Pancreas (tissue), 10 donors: ENCODE results near the gene CNIH2. TPM values are rescaled to one million over a fixed set of nuclear protein-coding genes. Genes with fewer than 3 reads are reported as not detected.
A peak's percentile ranks its signal among the peaks of the same experiment; 100 is the strongest.

Experiments used
- ATAC-seq, 4 donors: fragments of 200-7000 bp; cut with Tn5 transposase; one replicate each; pipeline versions ENCODE4 v1.8.0 to v1.9.1; 2020; ENCODE audit warnings: mild to moderate bottlenecking in 4 of 4, moderate library complexity in 4 of 4
- DNase-seq, 6 donors: peaks; one replicate each; pipeline ENCODE4 v3.0.0-alpha.2; 2020
- FAIRE-seq: peaks from 2 replicates; lab custom pipeline; 2012; peaks lifted over from hg19 to GRCh38; lab: Jason Lieb, UNC
- H3K27ac ChIP-seq, 4 donors: fragments of 200-600 bp; sonication (generic); 1 replicate in 3 of 4; 2 replicates in 1 of 4; pipeline versions ENCODE4 v1.5.0 to v1.8.0; 2020
- H3K27me3 ChIP-seq, 4 donors: fragments of 200-600 bp; one replicate each; pipeline ENCODE4 v1.8.0; 2021
- H3K36me3 ChIP-seq, 3 donors: fragments of 200-600 bp; sonication (generic) in 1 of 3; one replicate each; pipeline versions ENCODE4 v1.5.0 to v1.8.0; 2020 to 2021
- H3K4me1 ChIP-seq, 3 donors: fragments of 200-600 bp; one replicate each; pipeline ENCODE4 v1.8.0; 2021
- H3K4me3 ChIP-seq, 4 donors: fragments of 200-600 bp; sonication (generic) in 2 of 4; one replicate each; pipeline versions ENCODE4 v1.5.0 to v1.8.0; 2020 to 2021
- H3K9me3 ChIP-seq, 4 donors: fragments of 200-600 bp; one replicate each; pipeline ENCODE4 v1.8.0; 2021
- WGBS, 2 donors: extraction: QIAGEN DNeasy Blood & Tissue Kit; methylation state at CpG; one replicate each; pipeline ENCODE4 v1.1.7; 2013; 5-methylcytosine and 5-hydroxymethylcytosine counted together
- intact Hi-C, 3 donors: fragments of 100-400 bp; cut with DNase I; formaldehyde crosslinking; loops; one replicate each; pipeline versions ENCODE4 v1.11.1 to v1.14.2; 2022
- polyA plus RNA-seq, 2 donors: library from polyadenylated mRNA; stranded (reverse); fragments of 200-250 nt; gene quantifications; one replicate each; pipeline ENCODE4 v1.2.3, GENCODE V29; 2013
- total RNA-seq, 6 donors: library from RNA; stranded (reverse); fragmentation: NEBNext Ultra II Directional in 4 of 6; extraction: Animal tissue kit (Norgen Biotek cat#: 25700) in 4 of 6; gene quantifications; one replicate each; pipeline versions ENCODE4 v1.2.1 to v1.2.4, GENCODE V29; 2021 to 2023
- TF ChIP-seq, protein P1 (sequence below), 4 donors: fragments of 200-600 bp; sonication (generic) in 3 of 4; IDR thresholded peaks; one replicate each; pipeline versions ENCODE4 v1.5.0 to v1.8.0; 2021; ENCODE audit warnings: antibody characterized with exemption in 4 of 4
- donor health status: healthy with polysubstance abuse.
- donor health status: DM: no; HTN: no; CAD: no; lungs with moderate emphysema.
- donor health status: DM: no; HTN: no; CAD: no.
- donor health status: control.
- donor health status: control.
- donor health status: Bipolar disorder and iron deficiency.
- donor health status: DM: yes; HTN: yes; CAD: no.
- donor health status: DM: no; HTN: no; CAD: no.
- donor health status: DM: no; HTN: no; CAD: no.
- donor health status: DM: yes; HTN: yes; CAD: no.

CNIH2 gene
- total and polyA plus RNA-seq, 8 donors = 0.83 to 34.3 (median 3.8) TPM

DNA sequence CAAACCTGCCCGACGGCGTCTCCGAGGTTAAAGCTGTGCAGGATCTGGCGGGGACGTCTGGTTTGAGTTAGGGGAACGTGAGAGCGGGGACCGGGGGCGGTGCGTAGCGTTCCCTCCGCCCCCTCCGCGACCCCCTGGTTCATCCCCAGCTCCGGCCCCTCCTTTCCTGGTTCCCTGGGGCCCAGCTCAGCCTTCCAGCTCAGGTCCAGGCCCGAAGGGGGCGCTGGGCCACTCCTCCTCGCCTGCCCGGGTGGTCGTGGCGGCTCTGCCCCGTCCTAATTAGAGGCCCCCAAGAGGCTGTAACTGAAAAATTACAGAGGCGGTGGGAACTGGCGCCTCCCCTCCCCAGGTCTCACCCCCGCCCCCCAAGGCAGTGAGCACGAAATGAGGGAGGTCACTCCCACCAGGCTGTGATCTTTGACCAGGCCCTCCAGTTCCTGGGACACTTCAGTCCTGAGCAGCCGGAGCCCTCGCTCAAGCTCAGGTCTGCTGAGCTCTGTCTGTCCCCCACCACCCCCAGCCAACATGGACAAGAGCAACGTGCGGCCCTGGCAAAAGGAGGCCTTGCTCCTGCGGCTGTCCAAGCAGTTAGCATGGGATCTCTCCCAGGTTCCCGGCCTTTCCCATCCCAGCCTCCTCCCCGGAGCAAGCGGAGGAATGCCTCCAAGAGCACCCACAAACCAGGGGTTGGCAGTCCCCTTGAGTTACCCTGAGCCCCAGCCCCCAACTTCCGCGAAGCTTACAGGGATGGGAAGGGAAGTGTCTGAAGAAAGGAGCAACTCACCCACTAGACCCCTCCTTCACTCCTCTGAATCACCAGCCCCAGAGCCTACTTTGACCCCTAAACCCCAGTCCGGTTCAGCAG, 35.6 kb downstream of the CNIH2 start:
- DNase-seq = peak in 1 of 6 donors; percentile 82
- TF ChIP-seq, protein P1, sequence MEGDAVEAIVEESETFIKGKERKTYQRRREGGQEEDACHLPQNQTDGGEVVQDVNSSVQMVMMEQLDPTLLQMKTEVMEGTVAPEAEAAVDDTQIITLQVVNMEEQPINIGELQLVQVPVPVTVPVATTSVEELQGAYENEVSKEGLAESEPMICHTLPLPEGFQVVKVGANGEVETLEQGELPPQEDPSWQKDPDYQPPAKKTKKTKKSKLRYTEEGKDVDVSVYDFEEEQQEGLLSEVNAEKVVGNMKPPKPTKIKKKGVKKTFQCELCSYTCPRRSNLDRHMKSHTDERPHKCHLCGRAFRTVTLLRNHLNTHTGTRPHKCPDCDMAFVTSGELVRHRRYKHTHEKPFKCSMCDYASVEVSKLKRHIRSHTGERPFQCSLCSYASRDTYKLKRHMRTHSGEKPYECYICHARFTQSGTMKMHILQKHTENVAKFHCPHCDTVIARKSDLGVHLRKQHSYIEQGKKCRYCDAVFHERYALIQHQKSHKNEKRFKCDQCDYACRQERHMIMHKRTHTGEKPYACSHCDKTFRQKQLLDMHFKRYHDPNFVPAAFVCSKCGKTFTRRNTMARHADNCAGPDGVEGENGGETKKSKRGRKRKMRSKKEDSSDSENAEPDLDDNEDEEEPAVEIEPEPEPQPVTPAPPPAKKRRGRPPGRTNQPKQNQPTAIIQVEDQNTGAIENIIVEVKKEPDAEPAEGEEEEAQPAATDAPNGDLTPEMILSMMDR (IDR thresholded peaks at IDR 0.05) = no peak
- Histone ChIP-seq H3K36me3 (no peaks in the 10 kb centered on the region), H3K27ac (peak overlapping the region; percentile 44 to 87 (median 80)), H3K4me1 (no peaks in the 10 kb centered on the region), H3K9me3 (no peaks in the 10 kb centered on the region), H3K4me3 (peak overlapping the region in 2 of 4 donors; percentile 41 to 55), H3K27me3 (no peaks in the 10 kb centered on the region)
- intact Hi-C loops = no loop called here
- no peak for ATAC-seq
- FAIRE-seq = no peak
- WGBS, 2 donors = 55 to 59% methylated on average over 38 of the region's 38 CpGs

DNA sequence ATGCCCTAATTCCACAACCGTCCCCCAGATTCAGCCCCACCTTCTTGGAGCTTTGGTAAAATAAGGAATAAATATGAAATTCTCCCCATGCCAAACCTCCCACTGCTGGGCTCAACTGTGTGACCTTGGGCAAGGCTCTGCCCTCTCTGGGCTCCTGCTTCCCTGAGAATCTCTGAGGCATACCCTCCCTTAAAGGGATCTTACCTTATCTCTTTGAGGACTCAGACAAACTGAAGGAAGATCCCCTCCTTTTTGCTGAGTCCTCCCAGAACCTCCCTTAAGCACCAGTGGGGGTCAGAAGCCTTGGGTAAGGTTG, 36.2 kb downstream of the CNIH2 start:
- intact Hi-C loops = no loop called here
- WGBS, 2 donors = 86 to 89% methylated on average over 1 of the region's 1 CpG
- TF ChIP-seq, protein P1 (IDR thresholded peaks at IDR 0.05) = no peak
- no peak for DNase-seq
- no peaks in the 10 kb centered on the region for H3K27me3 ChIP-seq
- H3K36me3 ChIP-seq = no peaks in the 10 kb centered on the region
- H3K4me3 ChIP-seq = peak overlapping the region in 1 of 4 donors; percentile 55
- no peak for FAIRE-seq
- no peaks in the 10 kb centered on the region for H3K4me1 ChIP-seq
- H3K27ac ChIP-seq = no peak overlapping the region
- no peaks in the 10 kb centered on the region for H3K9me3 ChIP-seq
- no peak for ATAC-seq

- H3K36me3 ChIP-seq = no peaks in the 10 kb centered on the region
- peak overlapping the region in 1 of 4 donors; percentile 55 for H3K4me3 ChIP-seq
- no peaks in the 10 kb centered on the region for H3K4me1 ChIP-seq
- DNase-seq (peak in 1 of 6 donors; percentile 67), ATAC-seq (no peak), FAIRE-seq (no peak)
- no peak overlapping the region for H3K27ac ChIP-seq
- no peaks in the 10 kb centered on the region for H3K27me3 ChIP-seq
- TF ChIP-seq, protein P1 (IDR thresholded peaks at IDR 0.05) = no peak
- intact Hi-C loops = no loop called here
- no peaks in the 10 kb centered on the region for H3K9me3 ChIP-seq
- WGBS, 2 donors = 78 to 85% methylated on average over 17 of the region's 17 CpGs
These were observed 36.9 kb downstream of the CNIH2 start for GRCh38 chr11:66314561-66315497.

DNA sequence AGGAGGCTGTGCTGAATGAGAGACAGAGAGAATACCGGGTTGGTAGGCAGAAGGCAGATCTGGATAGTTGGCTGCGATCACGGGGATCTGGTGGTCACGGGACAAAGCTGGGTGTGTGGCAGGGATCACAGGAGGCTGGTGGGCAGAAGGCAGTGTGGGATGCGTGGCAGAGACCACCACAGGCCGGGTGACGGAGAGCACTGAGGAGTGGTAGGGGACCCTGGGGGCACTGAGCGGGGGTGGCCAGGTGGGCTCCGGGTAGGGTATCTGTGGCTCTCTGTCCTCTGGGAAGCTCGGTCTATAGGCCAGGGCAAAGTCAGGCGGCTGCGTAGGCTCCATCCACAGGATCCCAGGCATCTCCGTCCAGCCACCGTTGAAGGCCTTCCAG, 37.5 kb downstream of the CNIH2 start:
- intact Hi-C loops = no loop called here
- WGBS, 2 donors = 82 to 91% methylated on average over 14 of the region's 14 CpGs
- no peak for ATAC-seq
- Histone ChIP-seq H3K27me3 (no peaks in the 10 kb centered on the region), H3K4me3 (peak overlapping the region in 1 of 4 donors; percentile 55), H3K9me3 (no peaks in the 10 kb centered on the region), H3K36me3 (no peaks in the 10 kb centered on the region), H3K4me1 (no peaks in the 10 kb centered on the region), H3K27ac (no peak overlapping the region)
- no peak for FAIRE-seq
- DNase-seq = peak in 1 of 6 donors; percentile 58
- TF ChIP-seq, protein P1 (IDR thresholded peaks at IDR 0.05) = no peak
